22Rv1 (cell line): Measurements from ENCODE around the gene FAM89A.

Source experiments
- CTCF ChIP-seq: fragments of 450-650 bp; IDR thresholded peaks from 2 replicates; pipeline ENCODE4 v1.5.1; 2017; ENCODE audit warnings: mild to moderate bottlenecking
- ZFX ChIP-seq: fragments of 450-650 bp; IDR thresholded peaks from 2 replicates; pipeline ENCODE4 v1.6.1; 2017; ENCODE audit warnings: antibody characterized with exemption, borderline replicate concordance

- TF ChIP-seq CTCF = no peak
- no peak for TF ChIP-seq ZFX
These were observed 36.7 kb upstream of the FAM89A start for GRCh38 chr1:231076802-231077201.
